Stomach (tissue), 9 donors: ENCODE data around the gene TCEA2. TPM values are rescaled to one million over a fixed set of nuclear protein-coding genes. Genes with fewer than 3 reads are reported as not detected.
A peak's percentile ranks its signal among the peaks of the same experiment; 100 is the strongest.

Experiments
- DNase-seq, 2 donors: peaks; one replicate each; pipeline versions ENCODE4 v3.0.0 to v3.0.0-alpha.2; 2013 to 2019
- H3K27ac ChIP-seq, 5 donors: fragments of 200-600 bp in 4 of 5; sonication (generic) in 4 of 5; one replicate each; pipeline ENCODE4 v1.5.1; 2013 to 2019; ENCODE audit warnings: mild to moderate bottlenecking in 1 of 5, moderate library complexity in 1 of 5
- H3K27me3 ChIP-seq, 3 donors: fragments of 200-600 bp; sonication (generic); one replicate each; pipeline ENCODE4 v1.5.1; 2017 to 2019; ENCODE audit warnings: mixed run types in 1 of 3
- H3K36me3 ChIP-seq, 4 donors: fragments of 200-600 bp; sonication (generic); 1 replicate in 3 of 4; 2 replicates in 1 of 4; pipeline ENCODE4 v1.5.1; 2016 to 2019
- H3K4me1 ChIP-seq, 4 donors: fragments of 200-600 bp; sonication (generic); one replicate each; pipeline ENCODE4 v1.5.1; 2016 to 2019
- H3K4me3 ChIP-seq, 4 donors: fragments of 200-600 bp; sonication (generic) in 3 of 4; one replicate each; pipeline ENCODE4 v1.5.1; 2016 to 2019; ENCODE audit warnings: mild to moderate bottlenecking in 1 of 4
- H3K9me3 ChIP-seq, 4 donors: fragments of 200-600 bp; sonication (generic); one replicate each; pipeline ENCODE4 v1.5.1; 2016 to 2019
- CTCF ChIP-seq, 7 experiments: fragments of 450-650 bp in 4 of 7; fragments of 200-600 bp in 3 of 7; sonication (generic) in 3 of 7; IDR thresholded peaks; one replicate each; pipeline ENCODE4 v1.5.1; 2016 to 2019; ENCODE audit warnings: antibody characterized with exemption in 7 of 7, control low read depth in 2 of 7, mild to moderate bottlenecking in 1 of 7
- EP300 ChIP-seq: sonication (generic); formaldehyde crosslinking; IDR thresholded peaks from one replicate; pipeline ENCODE4 v1.6.1; 2017; ENCODE audit warnings: antibody characterized with exemption
- POLR2A ChIP-seq, 4 donors: fragments of 450-650 bp; IDR thresholded peaks; one replicate each; pipeline ENCODE4 v1.6.1; 2016; ENCODE audit warnings: antibody characterized with exemption in 4 of 4, control low read depth in 2 of 4, mild to moderate bottlenecking in 1 of 4, moderate library complexity in 1 of 4
- POLR2AphosphoS5 ChIP-seq, 3 donors: sonication (generic); formaldehyde crosslinking; IDR thresholded peaks; one replicate each; pipeline ENCODE4 v1.6.1; 2016; ENCODE audit warnings: antibody characterized with exemption in 3 of 3
- WGBS, 5 donors: extraction: QIAGEN DNeasy Blood & Tissue Kit in 3 of 5; methylation state at CpG; one replicate each; pipeline versions ENCODE4 v1.1.5 to v1.1.7; 2013 to 2018; 5-methylcytosine and 5-hydroxymethylcytosine counted together
- intact Hi-C: fragments of 100-400 bp; cut with DNase I; formaldehyde crosslinking; loops from one replicate; pipeline ENCODE4 v1.15.1; 2023; ENCODE audit warnings: low total_unique reads
- polyA plus RNA-seq, 3 donors: library from polyadenylated mRNA; stranded (reverse); fragments of 200-250 nt; gene quantifications; one replicate each; pipeline ENCODE4 v1.2.3, GENCODE V29; 2013
- total RNA-seq, 5 donors: library from RNA; depleted of rRNA; stranded (reverse); fragments of >200 nt; gene quantifications; one replicate each; pipeline versions ENCODE4 v1.1.0 to v1.2.3, GENCODE V29; 2014 to 2016
- donor health status: healthy with polysubstance abuse.
- donor health status: Bipolar disorder and iron deficiency.
- donor health status: healthy.

TCEA2 gene
- total and polyA plus RNA-seq, 8 donors: 3.1 to 35.5 (median 26.0) TPM

GRCh38 chr20:64100566-64100888, 37.5 kb downstream of the TCEA2 start:
- Histone ChIP-seq H3K4me1 (peaks cover 8 to 14% (median 12%) of the 10 kb centered on the region in 4 donors), H3K9me3 (no peaks in the 10 kb centered on the region), H3K27me3 (peaks cover 10 to 84% (median 45%) of the 10 kb centered on the region in 3 donors), H3K36me3 (peaks cover 0 to 10% (median 4%) of the 10 kb centered on the region in 4 donors), H3K4me3 (no peak overlapping the region), H3K27ac (no peak overlapping the region)
- intact Hi-C loops: no loop called here
- 40 to 68% (median 66%) methylated on average over 3 to 4 of the region's 4 CpGs for WGBS, 5 donors
- DNase-seq: no peak
- TF ChIP-seq POLR2AphosphoS5 (IDR thresholded peaks at IDR 0.05): no peak
- no peak for TF ChIP-seq POLR2A (IDR thresholded peaks at IDR 0.05)
- no peak for TF ChIP-seq CTCF (IDR thresholded peaks at IDR 0.05)
- TF ChIP-seq EP300: no peak

- WGBS, 5 donors: 77 to 84% (median 82%) methylated on average over 9 of the region's 9 CpGs
- intact Hi-C loops: no loop called here
- DNase-seq: no peak
- no peak for TF ChIP-seq POLR2AphosphoS5 (IDR thresholded peaks at IDR 0.05)
- no peak for TF ChIP-seq POLR2A (IDR thresholded peaks at IDR 0.05)
- TF ChIP-seq EP300: no peak
- no peak for TF ChIP-seq CTCF (IDR thresholded peaks at IDR 0.05)
- peaks cover 10 to 82% (median 42%) of the 10 kb centered on the region in 3 donors for H3K27me3 ChIP-seq
- no peaks in the 10 kb centered on the region for H3K9me3 ChIP-seq
- H3K4me1 ChIP-seq: peaks cover 8 to 14% (median 12%) of the 10 kb centered on the region in 4 donors
- peaks cover 0 to 10% (median 4%) of the 10 kb centered on the region in 4 donors for H3K36me3 ChIP-seq
- H3K27ac ChIP-seq: no peak overlapping the region
- H3K4me3 ChIP-seq: no peak overlapping the region
These were observed 38.1 kb downstream of the TCEA2 start for GRCh38 chr20:64100946-64101688.

- TF ChIP-seq CTCF (IDR thresholded peaks at IDR 0.05) (peak in 4 of 7 experiments; percentile 8 to 61 (median 45)), EP300 (no peak)
- Histone ChIP-seq H3K4me1 (peaks cover 8 to 14% (median 12%) of the 10 kb centered on the region in 4 donors), H3K27ac (no peak overlapping the region), H3K4me3 (peak overlapping the region; percentile 36 to 54 (median 40)), H3K36me3 (peaks cover 0 to 10% (median 4%) of the 10 kb centered on the region in 4 donors), H3K9me3 (no peaks in the 10 kb centered on the region), H3K27me3 (peaks cover 10 to 87% (median 42%) of the 10 kb centered on the region in 3 donors)
- WGBS, 5 donors: 6 to 22% (median 8%) methylated on average over 20 to 61 of the region's 64 CpGs
- intact Hi-C loops: no loop called here
- DNase-seq: peak; percentile 48 to 78
These were observed 39.0 kb downstream of the TCEA2 start for GRCh38 chr20:64101731-64102621.

GRCh38 chr20:64102647-64103354, 39.8 kb downstream of the TCEA2 start:
- TF ChIP-seq POLR2A (IDR thresholded peaks at IDR 0.05) (no peak), EP300 (no peak), CTCF (IDR thresholded peaks at IDR 0.05) (no peak), POLR2AphosphoS5 (IDR thresholded peaks at IDR 0.05) (no peak)
- Histone ChIP-seq H3K36me3 (peaks cover 0 to 9% (median 4%) of the 10 kb centered on the region in 4 donors), H3K9me3 (no peaks in the 10 kb centered on the region), H3K4me3 (peak overlapping the region; percentile 36 to 54 (median 40)), H3K27ac (no peak overlapping the region), H3K4me1 (peaks cover 8 to 14% (median 12%) of the 10 kb centered on the region in 4 donors), H3K27me3 (peaks cover 10 to 94% (median 42%) of the 10 kb centered on the region in 3 donors)
- peak in 1 of 2 donors; percentile 62 for DNase-seq
- WGBS, 5 donors: 19 to 21% (median 21%) methylated on average over 25 to 30 of the region's 30 CpGs
- intact Hi-C loops: no loop called here
